Suprapubic skin (tissue), 4 donors: ENCODE results near the gene RAPGEF4.

Experiments
- EP300 ChIP-seq: sonication (generic); formaldehyde crosslinking; IDR thresholded peaks from one replicate; pipeline ENCODE4 v1.6.1; 2017; ENCODE audit warnings: antibody characterized with exemption
- POLR2AphosphoS5 ChIP-seq, 3 donors: sonication (generic); formaldehyde crosslinking; IDR thresholded peaks; one replicate each; pipeline ENCODE4 v1.6.1; 2017; ENCODE audit warnings: antibody characterized with exemption in 3 of 3
- TF ChIP-seq, protein P1 (sequence below), 2 donors: fragments of 200-600 bp in 1 of 2; fragments of 450-650 bp in 1 of 2; sonication (generic) in 1 of 2; IDR thresholded peaks; one replicate each; pipeline ENCODE4 v1.5.1; 2016 to 2019; ENCODE audit warnings: antibody characterized with exemption in 2 of 2, mild to moderate bottlenecking in 1 of 2, moderate library complexity in 1 of 2

DNA sequence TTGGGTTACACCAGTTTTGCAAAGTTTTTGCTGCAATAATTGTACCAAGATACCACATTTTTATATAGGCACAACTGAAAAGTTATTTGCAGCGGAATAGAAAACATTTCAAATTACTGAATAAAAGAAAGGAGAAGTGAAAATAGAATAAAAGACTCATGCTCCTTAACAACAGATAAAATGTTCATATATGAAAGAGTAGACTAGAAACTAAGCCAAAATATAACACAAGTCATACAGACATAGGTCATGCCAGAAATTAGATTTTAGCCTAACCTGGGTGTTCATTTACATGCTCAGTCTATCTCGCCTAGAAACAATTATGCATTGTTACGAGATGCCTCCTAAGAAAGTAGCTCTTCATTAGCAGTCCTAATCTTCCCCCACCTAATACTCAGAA, 323.6 kb downstream of the RAPGEF4 start:
- TF ChIP-seq POLR2AphosphoS5 (IDR thresholded peaks at IDR 0.05) (no peak), EP300 (no peak)
- TF ChIP-seq, protein P1, sequence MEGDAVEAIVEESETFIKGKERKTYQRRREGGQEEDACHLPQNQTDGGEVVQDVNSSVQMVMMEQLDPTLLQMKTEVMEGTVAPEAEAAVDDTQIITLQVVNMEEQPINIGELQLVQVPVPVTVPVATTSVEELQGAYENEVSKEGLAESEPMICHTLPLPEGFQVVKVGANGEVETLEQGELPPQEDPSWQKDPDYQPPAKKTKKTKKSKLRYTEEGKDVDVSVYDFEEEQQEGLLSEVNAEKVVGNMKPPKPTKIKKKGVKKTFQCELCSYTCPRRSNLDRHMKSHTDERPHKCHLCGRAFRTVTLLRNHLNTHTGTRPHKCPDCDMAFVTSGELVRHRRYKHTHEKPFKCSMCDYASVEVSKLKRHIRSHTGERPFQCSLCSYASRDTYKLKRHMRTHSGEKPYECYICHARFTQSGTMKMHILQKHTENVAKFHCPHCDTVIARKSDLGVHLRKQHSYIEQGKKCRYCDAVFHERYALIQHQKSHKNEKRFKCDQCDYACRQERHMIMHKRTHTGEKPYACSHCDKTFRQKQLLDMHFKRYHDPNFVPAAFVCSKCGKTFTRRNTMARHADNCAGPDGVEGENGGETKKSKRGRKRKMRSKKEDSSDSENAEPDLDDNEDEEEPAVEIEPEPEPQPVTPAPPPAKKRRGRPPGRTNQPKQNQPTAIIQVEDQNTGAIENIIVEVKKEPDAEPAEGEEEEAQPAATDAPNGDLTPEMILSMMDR (IDR thresholded peaks at IDR 0.05) = no peak
